Osteoblast (primary cell): Measurements from ENCODE around the gene C10orf71. TPM values are rescaled to one million over a fixed set of nuclear protein-coding genes. Genes with fewer than 3 reads are reported as not detected.

ENCODE experiments used
- DNase-seq: peaks from one replicate; pipeline ENCODE4 v3.0.0; 2011; ENCODE audit warnings: low spot score, mixed read lengths; ENCODE audit not compliant: insufficient read length; ENCODE audit errors: missing footprints
- H2AFZ ChIP-seq: 2 replicates; pipeline ENCODE4 v1.6.0; 2011; ENCODE audit warnings: mild to moderate bottlenecking, low read length
- H3K27ac ChIP-seq: 2 replicates; pipeline ENCODE4 v1.5.1; 2011; ENCODE audit warnings: mild to moderate bottlenecking, low read depth, low read length, moderate library complexity
- H3K27me3 ChIP-seq: 2 replicates; pipeline ENCODE4 v1.6.0; 2012; ENCODE audit warnings: mild to moderate bottlenecking, control low read depth, inconsistent platforms, low read length, moderate library complexity; ENCODE audit not compliant: insufficient read depth
- H3K36me3 ChIP-seq: 2 replicates; pipeline ENCODE4 v1.5.1; 2011; ENCODE audit warnings: mild to moderate bottlenecking, low read length, control low read depth, moderate library complexity; ENCODE audit not compliant: insufficient read depth
- H3K4me1 ChIP-seq: 2 replicates; pipeline ENCODE4 v1.5.1; 2011; ENCODE audit warnings: mild to moderate bottlenecking, low read length, control low read depth, moderate library complexity; ENCODE audit not compliant: insufficient read depth
- H3K4me2 ChIP-seq: 2 replicates; pipeline ENCODE4 v1.6.0; 2011; ENCODE audit warnings: mild to moderate bottlenecking, low read length; ENCODE audit not compliant: insufficient read depth
- H3K4me3 ChIP-seq: fragments of 200-600 bp; sonication (generic); 3 replicates; pipeline ENCODE4 v1.5.1; 2012; ENCODE audit warnings: mild to moderate bottlenecking, low read length, inconsistent platforms; ENCODE audit not compliant: insufficient read depth
- H3K79me2 ChIP-seq: 2 replicates; pipeline ENCODE4 v1.6.0; 2012; ENCODE audit warnings: mild to moderate bottlenecking, low read length, control low read depth, inconsistent platforms; ENCODE audit not compliant: insufficient read depth
- H3K9me3 ChIP-seq: 2 replicates; pipeline ENCODE4 v1.5.1; 2011; ENCODE audit warnings: low read depth, low read length, control low read depth
- H4K20me1 ChIP-seq: 2 replicates; pipeline ENCODE4 v1.6.0; 2012; ENCODE audit warnings: mild to moderate bottlenecking, low read length, control low read depth; ENCODE audit not compliant: insufficient read depth
- total RNA-seq: library from RNA; depleted of rRNA; stranded (reverse); fragments of >200 nt; gene quantifications from 2 replicates; pipeline ENCODE4 v1.2.3, GENCODE V29; 2012
- TF ChIP-seq, protein P1 (sequence below): IDR thresholded peaks from 2 replicates; pipeline ENCODE4 v1.5.1; 2011; ENCODE audit warnings: mild to moderate bottlenecking, low read depth, low read length, moderate library complexity; ENCODE audit errors: extremely low read depth

Gene C10orf71
- total RNA-seq, 1 donor: not detected

DNA sequence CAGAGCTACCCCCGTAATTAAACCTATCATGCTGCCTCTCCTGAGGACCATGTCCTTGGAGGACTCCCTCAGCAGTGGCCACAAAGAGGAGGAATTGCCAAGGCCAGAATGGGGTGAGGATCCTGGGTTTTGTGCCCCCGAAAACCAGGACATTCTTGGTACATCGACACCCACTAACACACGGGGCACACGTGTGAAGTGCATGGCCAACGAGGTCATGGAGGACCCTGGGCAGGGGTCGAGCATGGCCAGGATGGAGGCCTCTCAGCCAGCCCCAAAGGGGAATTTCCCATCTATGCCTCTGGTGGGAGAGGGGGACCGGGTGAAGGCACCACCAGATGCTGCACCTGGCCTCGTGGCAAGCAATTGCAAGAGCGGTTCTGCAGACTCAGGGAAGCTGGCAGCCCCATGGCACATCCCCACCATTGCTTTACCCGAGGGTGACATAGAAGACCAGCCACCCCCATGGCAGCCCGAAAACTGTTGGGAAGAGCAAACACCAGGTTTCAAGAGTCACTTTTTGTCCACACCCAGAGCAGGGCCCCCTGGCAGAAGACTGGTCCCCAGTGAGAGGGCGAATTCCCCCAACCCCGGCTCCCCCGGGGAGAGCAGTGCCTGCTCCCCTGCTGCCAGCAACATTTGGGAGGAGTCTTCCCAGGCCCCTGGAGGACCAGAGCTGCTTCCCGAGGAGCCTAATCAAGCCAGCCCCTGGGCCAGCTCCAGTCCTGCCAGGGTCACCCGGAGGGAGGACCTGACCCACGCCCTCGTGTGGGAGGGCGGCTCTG, 26.4 kb downstream of the C10orf71 start:
- no peak overlapping the region for H3K27ac ChIP-seq
- TF ChIP-seq, protein P1, sequence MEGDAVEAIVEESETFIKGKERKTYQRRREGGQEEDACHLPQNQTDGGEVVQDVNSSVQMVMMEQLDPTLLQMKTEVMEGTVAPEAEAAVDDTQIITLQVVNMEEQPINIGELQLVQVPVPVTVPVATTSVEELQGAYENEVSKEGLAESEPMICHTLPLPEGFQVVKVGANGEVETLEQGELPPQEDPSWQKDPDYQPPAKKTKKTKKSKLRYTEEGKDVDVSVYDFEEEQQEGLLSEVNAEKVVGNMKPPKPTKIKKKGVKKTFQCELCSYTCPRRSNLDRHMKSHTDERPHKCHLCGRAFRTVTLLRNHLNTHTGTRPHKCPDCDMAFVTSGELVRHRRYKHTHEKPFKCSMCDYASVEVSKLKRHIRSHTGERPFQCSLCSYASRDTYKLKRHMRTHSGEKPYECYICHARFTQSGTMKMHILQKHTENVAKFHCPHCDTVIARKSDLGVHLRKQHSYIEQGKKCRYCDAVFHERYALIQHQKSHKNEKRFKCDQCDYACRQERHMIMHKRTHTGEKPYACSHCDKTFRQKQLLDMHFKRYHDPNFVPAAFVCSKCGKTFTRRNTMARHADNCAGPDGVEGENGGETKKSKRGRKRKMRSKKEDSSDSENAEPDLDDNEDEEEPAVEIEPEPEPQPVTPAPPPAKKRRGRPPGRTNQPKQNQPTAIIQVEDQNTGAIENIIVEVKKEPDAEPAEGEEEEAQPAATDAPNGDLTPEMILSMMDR: no peak
- H4K20me1 ChIP-seq: no peaks in the 10 kb centered on the region
- no peaks in the 10 kb centered on the region for H3K79me2 ChIP-seq
- H3K4me1 ChIP-seq: no peaks in the 10 kb centered on the region
- H3K27me3 ChIP-seq: peaks cover 17% of the 10 kb centered on the region
- H3K9me3 ChIP-seq: no peaks in the 10 kb centered on the region
- no peaks in the 10 kb centered on the region for H3K36me3 ChIP-seq
- no peak overlapping the region for H3K4me3 ChIP-seq
- H3K4me2 ChIP-seq: no peak overlapping the region
- peak; percentile 79 for DNase-seq
- H2AFZ ChIP-seq: no peak overlapping the region

DNA sequence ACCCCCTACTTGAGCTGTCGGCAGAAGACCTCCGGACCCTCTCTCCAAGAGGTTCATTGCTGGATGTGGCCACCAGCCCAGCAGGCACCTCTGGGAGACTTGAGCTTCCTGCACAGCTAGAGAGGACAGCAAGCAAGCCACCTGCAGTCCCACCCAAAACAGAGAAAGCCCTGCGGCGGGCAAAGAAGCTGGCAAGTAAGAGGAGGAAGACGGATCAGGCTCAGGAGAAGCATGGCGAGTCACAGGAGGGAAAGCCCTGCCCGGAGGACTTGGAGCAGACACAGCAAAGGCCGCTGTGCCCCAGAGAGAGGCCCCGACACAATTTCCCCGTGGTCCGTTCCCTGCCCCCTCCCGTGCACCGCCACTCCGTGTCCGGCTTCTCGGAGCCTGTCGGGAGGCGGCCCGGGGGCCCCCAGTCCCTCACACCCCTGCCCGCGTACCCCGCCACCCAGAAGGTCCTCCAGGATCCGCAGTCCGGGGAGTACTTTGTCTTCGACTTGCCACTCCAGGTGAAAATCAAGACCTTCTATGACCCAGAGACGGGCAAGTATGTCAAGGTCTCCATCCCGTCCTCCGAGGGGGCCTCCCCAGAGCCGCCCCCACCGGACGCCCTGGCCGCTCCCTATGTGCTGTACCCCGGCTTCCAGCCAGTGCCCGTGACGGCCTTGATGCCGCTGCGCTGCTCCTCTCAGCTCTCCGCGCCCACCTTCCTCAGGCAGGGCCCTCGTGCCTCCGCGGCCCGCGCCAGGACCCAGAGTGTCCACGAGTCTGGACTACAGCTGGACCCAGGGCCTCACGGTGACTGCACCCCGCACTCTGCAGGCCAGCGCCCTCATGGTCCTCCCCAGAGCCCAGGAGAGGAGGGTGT, 27.2 kb downstream of the C10orf71 start:
- Histone ChIP-seq H3K4me3 (no peak overlapping the region), H2AFZ (no peak overlapping the region), H3K9me3 (no peaks in the 10 kb centered on the region), H3K4me1 (no peaks in the 10 kb centered on the region), H4K20me1 (no peaks in the 10 kb centered on the region), H3K79me2 (no peaks in the 10 kb centered on the region), H3K27me3 (peaks cover 14% of the 10 kb centered on the region), H3K36me3 (no peaks in the 10 kb centered on the region), H3K27ac (no peak overlapping the region), H3K4me2 (no peak overlapping the region)
- no peak for DNase-seq
- TF ChIP-seq, protein P1: no peak

DNA sequence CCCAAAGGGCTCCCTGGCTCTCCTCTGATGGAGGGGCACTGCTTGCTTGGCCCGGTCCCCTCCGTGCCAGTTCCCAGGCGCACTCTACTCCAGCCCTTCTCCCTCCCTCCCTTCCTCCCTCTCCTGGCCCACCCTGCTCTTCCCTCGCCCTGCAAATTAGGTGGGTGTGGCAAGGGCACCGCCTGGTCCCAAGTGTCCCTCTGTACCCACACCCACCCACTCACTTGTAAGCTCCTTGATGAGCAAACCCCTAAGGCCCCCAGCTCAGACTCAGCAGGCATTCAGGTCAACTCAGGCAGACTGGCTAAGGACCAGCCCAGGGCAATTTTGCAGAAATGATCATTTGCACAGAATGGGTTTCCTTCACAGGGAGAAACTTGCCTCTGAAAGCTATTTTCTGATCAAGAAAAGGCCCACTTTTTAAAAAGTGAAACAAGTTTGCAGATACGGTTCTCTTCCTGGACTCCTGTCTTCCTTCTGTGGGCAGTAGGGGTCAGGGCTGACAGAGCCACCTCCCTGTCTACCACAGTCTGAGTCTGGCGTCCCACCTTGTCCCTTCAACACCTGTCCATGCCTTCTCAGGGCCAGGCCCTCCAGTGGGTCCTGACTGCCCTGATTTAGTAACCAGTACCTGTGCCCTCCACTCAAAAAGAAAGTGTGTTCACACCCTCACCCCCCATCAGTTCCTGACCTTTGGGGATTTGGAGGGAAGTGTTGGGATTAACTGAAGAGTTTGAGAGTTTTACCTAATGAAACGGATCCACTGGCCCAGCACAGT, 28.3 kb downstream of the C10orf71 start:
- H3K36me3 ChIP-seq: no peaks in the 10 kb centered on the region
- H3K4me3 ChIP-seq: no peak overlapping the region
- no peaks in the 10 kb centered on the region for H3K4me1 ChIP-seq
- H3K79me2 ChIP-seq: no peaks in the 10 kb centered on the region
- TF ChIP-seq, protein P1: no peak
- H3K27ac ChIP-seq: no peak overlapping the region
- no peak for DNase-seq
- no peak overlapping the region for H3K4me2 ChIP-seq
- peaks cover 11% of the 10 kb centered on the region for H3K27me3 ChIP-seq
- no peaks in the 10 kb centered on the region for H3K9me3 ChIP-seq
- H4K20me1 ChIP-seq: no peaks in the 10 kb centered on the region
- H2AFZ ChIP-seq: no peak overlapping the region
